Muscle of leg (tissue), 11 donors: ENCODE data around the gene TP53TG5. TPM values are rescaled to one million over a fixed set of nuclear protein-coding genes. Genes with fewer than 3 reads are reported as not detected.
A peak's percentile ranks its signal among the peaks of the same experiment; 100 is the strongest.
"Not testable (repeated sequence)": the region's sequence is repeated elsewhere in the genome, so short reads cannot be mapped to it uniquely, and the experiment has no call there.

Source experiments
- DNase-seq: peaks from one replicate; pipeline ENCODE4 v3.0.0; 2013
- H3K27ac ChIP-seq: one replicate; pipeline ENCODE4 v1.5.1; 2013; ENCODE audit warnings: mild to moderate bottlenecking, low read length, control low read depth
- H3K27me3 ChIP-seq: one replicate; pipeline ENCODE4 v1.6.1; 2013; ENCODE audit warnings: low read length; ENCODE audit not compliant: control insufficient read depth, insufficient read depth
- H3K36me3 ChIP-seq: one replicate; pipeline ENCODE4 v1.6.1; 2013; ENCODE audit warnings: low read length; ENCODE audit not compliant: control insufficient read depth, insufficient read depth
- H3K4me1 ChIP-seq: one replicate; pipeline ENCODE4 v1.6.1; 2013; ENCODE audit warnings: low read length; ENCODE audit not compliant: control insufficient read depth, insufficient read depth
- H3K4me3 ChIP-seq: one replicate; pipeline ENCODE4 v1.5.1; 2013; ENCODE audit warnings: low read length, control low read depth
- H3K9me3 ChIP-seq: replicated peaks from 2 replicates; pipeline ENCODE4 v1.6.1; 2013; ENCODE audit warnings: low read depth, low read length; ENCODE audit not compliant: control insufficient read depth
- WGBS: methylation state at CpG from one replicate; pipeline ENCODE4 v1.1.5; 2013; ENCODE audit warnings: missing lambda C conversion rate; ENCODE audit not compliant: insufficient coverage; 5-methylcytosine and 5-hydroxymethylcytosine counted together
- polyA plus RNA-seq, 8 donors: library from polyadenylated mRNA; unstranded; fragments of 120-200 nt; gene quantifications; one replicate each; pipeline versions ENCODE4 v1.2.1 to v1.2.3, GENCODE V29; 2013; ENCODE audit warnings: inconsistent platforms in 1 of 8, low replicate concordance in 1 of 8; ENCODE audit not compliant: insufficient read length in 8 of 8, insufficient read depth in 1 of 8
- total RNA-seq: library from RNA; stranded (reverse); fragments of 120-200 nt; gene quantifications from one replicate; pipeline ENCODE4 v1.2.4, GENCODE V29; 2013

TP53TG5 gene
- total and polyA plus RNA-seq, 9 donors = 0.19 to 1.3 (median 0.72) TPM; not detected in 1

- WGBS = no CpG with 5 or more reads among the region's 5 CpGs
- Histone ChIP-seq H3K4me3 (no peak overlapping the region), H3K36me3 (no peaks in the 10 kb centered on the region), H3K9me3 (no peaks in the 10 kb centered on the region), H3K27ac (no peak overlapping the region), H3K27me3 (no peaks in the 10 kb centered on the region), H3K4me1 (peaks cover 19% of the 10 kb centered on the region)
- DNase-seq = no peak
Observed at GRCh38 chr20:45355209-45356084, 22.7 kb downstream of the TP53TG5 start.

- Histone ChIP-seq H3K27me3 (no peaks in the 10 kb centered on the region), H3K4me1 (peaks cover 15% of the 10 kb centered on the region), H3K36me3 (no peaks in the 10 kb centered on the region), H3K9me3 (no peaks in the 10 kb centered on the region), H3K27ac (no peak overlapping the region), H3K4me3 (no peak overlapping the region)
- no peak for DNase-seq
- 76% methylated on average over 6 of the region's 9 CpGs for WGBS
Observed at GRCh38 chr20:45354423-45355208, 23.5 kb downstream of the TP53TG5 start.

- no peak overlapping the region for H3K4me3 ChIP-seq
- no peaks in the 10 kb centered on the region for H3K36me3 ChIP-seq
- no peak for DNase-seq
- no peaks in the 10 kb centered on the region for H3K27me3 ChIP-seq
- peaks cover 9% of the 10 kb centered on the region for H3K4me1 ChIP-seq
- H3K27ac ChIP-seq = no peak overlapping the region
- WGBS = 43% methylated on average over 1 of the region's 1 CpG
- no peaks in the 10 kb centered on the region for H3K9me3 ChIP-seq
Observed at GRCh38 chr20:45353746-45354145, 24.4 kb downstream of the TP53TG5 start.

GRCh38 chr20:45352729-45353128 is 25.4 kb downstream of the TP53TG5 start:
- no CpG with 5 or more reads among the region's 3 CpGs for WGBS
- Histone ChIP-seq H3K27ac (no peak overlapping the region), H3K27me3 (peaks cover 1% of the 10 kb centered on the region), H3K9me3 (no peaks in the 10 kb centered on the region), H3K4me1 (peaks cover 4% of the 10 kb centered on the region), H3K4me3 (no peak overlapping the region), H3K36me3 (no peaks in the 10 kb centered on the region)
- DNase-seq = no peak

- WGBS = 97% methylated on average over 5 of the region's 10 CpGs
- peaks cover 15% of the 10 kb centered on the region for H3K4me1 ChIP-seq
- not testable (repeated sequence) for DNase-seq, H3K36me3 ChIP-seq, H3K9me3 ChIP-seq, H3K4me3 ChIP-seq, H3K27ac ChIP-seq, H3K27me3 ChIP-seq
Observed at GRCh38 chr20:45350795-45351194, 27.3 kb downstream of the TP53TG5 start.

- Histone ChIP-seq H3K9me3 (no peaks in the 10 kb centered on the region), H3K36me3 (no peaks in the 10 kb centered on the region), H3K27me3 (peaks cover 4% of the 10 kb centered on the region), H3K4me1 (peaks cover 18% of the 10 kb centered on the region), H3K27ac (no peak overlapping the region), H3K4me3 (no peak overlapping the region)
- WGBS = 86% methylated on average over 1 of the region's 1 CpG
- DNase-seq = no peak
Observed at GRCh38 chr20:45350217-45350616, 27.9 kb downstream of the TP53TG5 start.

- Histone ChIP-seq H3K4me1 (peaks cover 18% of the 10 kb centered on the region), H3K27ac (peak within 1 kb of the TSS; percentile 31), H3K27me3 (peaks cover 4% of the 10 kb centered on the region), H3K9me3 (no peaks in the 10 kb centered on the region), H3K36me3 (no peaks in the 10 kb centered on the region), H3K4me3 (peak within 1 kb of the TSS; percentile 61)
- peak; percentile 48 for DNase-seq
- WGBS = 2% methylated on average over 34 of the region's 77 CpGs
Observed at GRCh38 chr20:45347936-45348778, 30.0 kb downstream of the TP53TG5 start, which contains the start of gene SDC4. SDC4 (minus strand) TSS chr20:45348424; CDS start chr20:45348384, 40 bp downstream.

- Histone ChIP-seq H3K36me3 (no peaks in the 10 kb centered on the region), H3K4me3 (peak overlapping the region; percentile 61), H3K27me3 (peaks cover 4% of the 10 kb centered on the region), H3K9me3 (no peaks in the 10 kb centered on the region), H3K27ac (peak overlapping the region; percentile 31), H3K4me1 (peaks cover 19% of the 10 kb centered on the region)
- DNase-seq = no peak
- no CpG with 5 or more reads among the region's 10 CpGs for WGBS
Observed at GRCh38 chr20:45347297-45347935, 30.7 kb downstream of the TP53TG5 start.

- DNase-seq = no peak
- Histone ChIP-seq H3K36me3 (no peaks in the 10 kb centered on the region), H3K27ac (no peak overlapping the region), H3K27me3 (peaks cover 4% of the 10 kb centered on the region), H3K4me3 (no peak overlapping the region), H3K9me3 (no peaks in the 10 kb centered on the region), H3K4me1 (peaks cover 24% of the 10 kb centered on the region)
- WGBS = 60% methylated on average over 3 of the region's 5 CpGs
Observed at GRCh38 chr20:45346851-45347250, 31.3 kb downstream of the TP53TG5 start.
